HG03571 (cell line): ENCODE measurements around the gene ZNF844.
"Not testable (repeated sequence)": the region's sequence is repeated elsewhere in the genome, so short reads cannot be mapped to it uniquely, and the experiment has no call there.

Experiments
- ATAC-seq: cut with Tn5 transposase; IDR thresholded peaks from one replicate; pipeline ENCODE4 v1.9.1; 2021; ENCODE audit not compliant: unreplicated experiment

The ZNF844 gene

GRCh38 chr19:12064590-12065538 is at the start of gene ZNF844:
Gene ZNF844 (plus strand): TSS chr19:12064731. CDS start chr19:12064874, 143 bp downstream.
- no peak for ATAC-seq

GRCh38 chr19:12015015-12015752 is 49.3 kb upstream of the ZNF844 start:
- no peak for ATAC-seq

- no peak for ATAC-seq
Measured at GRCh38 chr19:12015753-12016116, 48.8 kb upstream of the ZNF844 start.

GRCh38 chr19:12034198-12034597 is 30.3 kb upstream of the ZNF844 start:
- no peak for ATAC-seq

GRCh38 chr19:12034620-12035019 is 29.9 kb upstream of the ZNF844 start:
- ATAC-seq: no peak

GRCh38 chr19:12035220-12036172 is 29.0 kb upstream of the ZNF844 start, which contains the start of gene ZNF433:
Gene ZNF433 (minus strand): TSS chr19:12035679. CDS start chr19:12035539, 140 bp downstream.
- ATAC-seq: no peak

GRCh38 chr19:12042893-12043292 is 21.6 kb upstream of the ZNF844 start:
- no peak for ATAC-seq

GRCh38 chr19:12043752-12044422 is 20.6 kb upstream of the ZNF844 start:
- no peak for ATAC-seq

GRCh38 chr19:12047868-12048267 is 16.7 kb upstream of the ZNF844 start:
- no peak for ATAC-seq

GRCh38 chr19:12052091-12052496 is 12.4 kb upstream of the ZNF844 start:
- ATAC-seq: no peak

GRCh38 chr19:12052497-12053169 is 11.9 kb upstream of the ZNF844 start, which contains the start of gene ZNF878:
Gene ZNF878 (minus strand): TSS chr19:12052961. CDS start chr19:12052801, 160 bp downstream.
- peak; percentile 61 for ATAC-seq

GRCh38 chr19:12055784-12056183 is 8.7 kb upstream of the ZNF844 start:
- ATAC-seq: no peak

- ATAC-seq: no peak
Measured at GRCh38 chr19:12075538-12076139, 11.1 kb downstream of the ZNF844 start.

- not testable (repeated sequence) for ATAC-seq
Measured at GRCh38 chr19:12076331-12076730, 11.8 kb downstream of the ZNF844 start.

GRCh38 chr19:12077375-12077774 is 12.8 kb downstream of the ZNF844 start:
- no peak for ATAC-seq

GRCh38 chr19:12083336-12083735 is 18.8 kb downstream of the ZNF844 start:
- ATAC-seq: not testable (repeated sequence)

GRCh38 chr19:12085074-12085818 is 20.7 kb downstream of the ZNF844 start:
- no peak for ATAC-seq

- ATAC-seq: no peak
Measured at GRCh38 chr19:12090807-12091206, 26.3 kb downstream of the ZNF844 start.
